HG02852 (cell line): ENCODE results near the gene POLD1.
"Not testable (repeated sequence)": the region's sequence is repeated elsewhere in the genome, so short reads cannot be mapped to it uniquely, and the experiment has no call there.

Experiments
- ATAC-seq: cut with Tn5 transposase; IDR thresholded peaks from one replicate; pipeline ENCODE4 v1.9.1; 2021; ENCODE audit warnings: mild to moderate bottlenecking, moderate library complexity; ENCODE audit not compliant: unreplicated experiment

The POLD1 gene

GRCh38 chr19:50383852-50384684 lies at the start of gene POLD1:
POLD1 (plus strand) TSS chr19:50384347; CDS start chr19:50398852, 14,505 bp downstream.
- peak; percentile 77 for ATAC-seq

- ATAC-seq, result no peak
These were observed 49.3 kb upstream of the POLD1 start for GRCh38 chr19:50334741-50335421.

GRCh38 chr19:50337031-50337430 lies 47.1 kb upstream of the POLD1 start:
- not testable (repeated sequence) for ATAC-seq

GRCh38 chr19:50340331-50340730 lies 43.8 kb upstream of the POLD1 start:
- no peak for ATAC-seq

- peak; percentile 53 for ATAC-seq
These were observed 43.0 kb upstream of the POLD1 start for GRCh38 chr19:50341091-50341564.

DNA sequence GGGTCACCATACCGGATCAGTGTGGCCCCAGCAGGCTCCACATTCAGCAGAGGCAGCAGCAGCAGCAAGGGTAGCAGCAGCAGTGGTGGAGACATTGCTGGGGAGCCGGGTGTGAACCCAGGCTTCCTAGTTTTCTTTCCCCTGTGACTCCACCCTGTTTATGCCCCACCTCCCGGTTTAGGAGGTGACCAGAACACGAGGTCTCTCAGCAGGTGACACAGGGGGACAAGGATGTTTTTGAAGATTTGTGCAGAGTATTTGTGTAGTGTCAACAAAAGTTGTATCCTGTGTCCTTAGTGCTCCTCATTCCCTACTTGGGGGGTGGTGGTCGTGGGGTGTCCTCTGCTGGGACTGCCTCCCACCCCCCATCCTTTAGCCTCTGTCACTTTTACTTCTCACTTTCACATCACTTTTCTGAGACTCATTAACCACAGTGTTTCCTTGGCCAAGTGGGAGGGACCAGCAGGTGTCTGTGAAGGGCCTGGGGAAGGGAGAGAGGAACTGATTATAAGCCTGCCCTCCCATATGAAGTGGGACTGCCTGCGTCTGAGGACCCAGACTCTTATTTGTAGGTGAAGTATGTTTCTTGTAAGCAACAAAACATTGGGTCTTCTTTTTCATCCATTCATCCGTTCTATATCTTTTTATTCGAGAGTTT lies 39.4 kb upstream of the POLD1 start:
- peak; percentile 50 for ATAC-seq

DNA sequence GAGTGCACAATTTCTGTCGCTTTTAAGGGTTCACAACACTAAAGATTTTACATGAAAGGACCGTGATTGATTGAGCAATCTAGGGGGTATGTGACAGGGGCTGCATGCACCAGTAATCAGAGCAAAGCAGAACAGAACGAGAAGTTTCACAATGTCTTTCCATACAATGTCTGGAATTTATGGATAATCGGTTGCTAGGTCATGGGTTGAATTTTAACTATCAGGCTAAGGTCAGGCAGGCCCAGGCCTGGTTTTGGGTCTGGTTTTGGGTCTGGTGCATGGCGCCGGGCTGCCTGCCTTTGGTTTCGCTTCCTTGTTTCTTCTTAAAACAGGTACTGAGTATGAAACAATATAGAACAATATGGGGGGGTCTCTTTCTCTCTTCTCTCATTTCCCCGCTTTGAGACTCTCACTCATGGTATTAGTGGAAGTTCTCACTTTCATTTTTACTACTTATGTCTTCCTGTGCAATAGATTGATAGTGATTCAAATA lies 37.0 kb upstream of the POLD1 start:
- ATAC-seq, result peak; percentile 47

- no peak for ATAC-seq
These were observed 34.7 kb upstream of the POLD1 start for GRCh38 chr19:50349277-50350057.

DNA sequence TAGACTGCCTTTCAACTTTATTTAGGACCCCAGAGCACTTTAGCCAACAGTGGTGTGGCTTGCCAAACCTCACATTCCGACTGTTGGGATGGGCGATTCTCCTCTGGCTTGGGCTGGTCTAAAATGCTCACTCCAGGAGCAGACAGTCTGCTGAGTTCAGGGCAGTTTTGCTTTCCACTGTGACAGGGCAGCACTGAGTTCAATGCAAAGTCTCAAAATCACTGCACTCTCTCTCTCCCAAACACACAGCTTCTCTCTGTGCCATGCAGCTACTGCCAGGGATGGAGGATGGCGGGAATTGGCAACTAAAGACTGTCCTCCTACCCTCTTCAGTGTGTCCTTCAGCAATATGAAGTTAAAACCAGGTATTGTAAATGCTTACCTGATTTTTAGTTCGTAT lies 31.9 kb upstream of the POLD1 start:
- ATAC-seq, result no peak

DNA sequence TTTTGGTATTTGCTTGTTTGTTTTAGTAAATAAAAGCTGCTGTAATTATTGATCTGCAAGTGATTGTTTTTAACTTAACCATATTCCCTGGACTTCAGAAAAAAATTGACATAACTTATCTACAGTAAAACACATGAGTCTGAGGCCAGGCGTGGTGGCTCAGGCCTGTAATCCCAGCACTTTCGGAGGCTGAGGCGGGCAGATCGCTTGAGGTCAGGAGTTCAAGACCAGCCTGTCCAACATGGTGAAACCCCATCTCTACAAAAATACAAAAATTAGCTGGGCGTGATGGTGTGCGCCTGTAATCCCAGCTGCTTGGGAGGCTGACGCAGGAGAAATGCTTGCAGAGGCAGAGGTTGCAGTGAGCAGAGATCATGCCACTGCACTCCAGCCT lies 30.7 kb upstream of the POLD1 start:
- ATAC-seq, result not testable (repeated sequence)

DNA sequence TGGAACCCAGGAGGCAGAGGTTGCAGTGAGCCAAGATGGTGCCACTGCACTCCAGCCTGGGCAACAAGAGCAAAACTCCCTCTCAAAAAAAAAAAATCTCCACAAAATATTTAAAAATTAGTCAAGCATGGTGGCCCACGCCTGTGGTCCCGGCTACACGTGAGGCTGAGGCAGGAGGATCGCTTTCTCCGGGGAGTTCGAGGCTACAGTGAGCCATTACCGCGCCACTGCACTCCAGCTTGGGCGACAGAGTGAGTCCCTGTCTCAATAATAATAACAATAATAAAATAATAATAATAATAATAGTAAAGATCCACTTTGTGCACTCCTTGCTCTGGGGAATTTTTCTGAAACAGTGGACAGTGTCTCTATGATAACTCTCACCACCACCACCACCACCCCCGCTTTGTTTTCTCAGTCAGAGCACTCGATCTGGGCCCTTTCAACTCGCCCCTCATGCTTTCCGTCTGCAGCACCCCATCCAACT lies 27.4 kb upstream of the POLD1 start:
- ATAC-seq, result no peak

DNA sequence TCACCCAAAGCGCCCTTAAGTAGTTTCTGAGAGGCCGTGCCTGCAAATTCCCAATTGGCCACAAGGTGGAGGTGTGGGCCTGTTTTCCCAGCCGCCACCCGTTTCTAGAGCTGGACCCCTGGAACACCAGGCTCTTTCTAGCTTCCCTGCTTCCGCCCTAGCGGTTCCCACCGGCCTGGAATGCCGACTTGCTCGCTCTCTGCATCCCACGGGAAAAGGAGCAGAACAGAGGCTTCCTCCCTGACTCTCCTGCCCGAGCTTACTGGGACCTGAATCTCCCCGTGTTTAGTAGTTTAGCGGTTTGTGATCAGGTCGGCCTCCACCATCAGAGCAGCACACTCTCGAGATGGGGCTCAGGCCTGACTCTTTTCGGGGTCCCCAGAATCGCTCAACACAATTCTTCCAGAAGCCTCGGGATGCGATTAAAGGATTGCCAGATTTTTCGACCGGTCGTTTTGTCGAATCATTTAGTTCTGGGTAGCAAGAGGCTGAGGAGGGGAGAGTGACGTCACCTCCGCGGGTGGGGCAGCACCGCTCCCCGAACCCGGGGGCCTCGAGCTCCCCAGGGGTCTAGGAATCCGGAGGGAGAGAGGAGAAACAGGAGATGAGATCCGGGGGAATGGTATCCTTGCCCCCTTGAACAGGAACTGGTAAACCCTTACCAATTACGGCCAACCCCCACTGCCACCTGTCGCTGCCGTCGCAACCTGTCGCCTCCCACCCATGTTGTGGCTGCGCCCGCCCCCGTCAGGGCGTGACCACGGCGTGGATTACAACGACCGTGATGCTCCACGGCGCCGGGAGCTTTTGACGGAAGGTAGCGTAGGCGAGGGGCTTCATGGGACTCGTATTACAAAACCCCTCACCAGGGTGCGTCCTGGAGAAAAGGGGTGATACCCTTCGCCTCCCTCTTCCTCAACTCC lies 26.7 kb upstream of the POLD1 start:
- peak; percentile 62 for ATAC-seq

GRCh38 chr19:50358483-50359327 lies 25.4 kb upstream of the POLD1 start:
- ATAC-seq, result peak; percentile 42

DNA sequence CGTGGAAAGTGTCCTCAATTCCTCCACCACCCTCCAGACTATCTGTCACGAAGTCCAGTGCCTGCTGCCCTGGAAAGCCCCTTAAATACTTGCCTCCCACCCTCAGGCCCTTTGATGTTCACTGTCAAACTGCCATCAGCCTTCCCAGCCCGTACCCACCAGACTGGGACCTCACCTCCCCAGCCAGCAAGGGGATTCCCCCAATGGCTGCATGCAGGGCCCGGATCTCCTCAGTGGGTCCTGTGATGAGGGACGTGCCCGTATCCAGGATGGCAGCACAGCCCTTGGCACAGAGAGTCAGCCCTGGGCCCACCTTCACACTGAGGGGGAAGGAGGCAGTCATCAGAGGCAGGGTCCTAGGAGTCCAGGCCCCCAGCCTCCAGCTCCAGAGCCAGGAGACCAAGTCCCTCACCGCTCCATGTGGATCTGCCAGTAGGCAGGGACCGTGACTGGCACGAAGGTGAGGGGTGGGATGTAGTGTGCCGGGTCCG lies 24.8 kb upstream of the POLD1 start:
- no peak for ATAC-seq

- no peak for ATAC-seq
These were observed 22.7 kb upstream of the POLD1 start for GRCh38 chr19:50361290-50362029.

DNA sequence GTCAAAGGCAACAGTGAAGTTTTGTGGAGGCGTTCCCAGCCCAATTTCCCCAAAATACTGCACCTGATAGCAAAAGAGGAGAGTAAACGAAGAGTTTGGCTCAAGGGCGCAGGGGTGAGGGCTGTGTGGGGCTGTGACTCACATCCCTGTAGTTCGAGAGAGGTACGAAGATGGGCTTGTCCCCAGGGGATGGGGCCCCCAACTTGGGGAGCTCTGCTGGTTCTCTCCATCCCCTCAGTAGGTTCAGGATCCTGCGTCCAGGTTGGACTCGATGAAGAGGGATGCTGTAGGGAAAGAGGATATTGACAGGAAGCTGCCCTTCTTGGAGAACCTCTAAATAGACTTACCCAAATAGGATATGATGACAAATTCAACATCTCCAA lies 22.1 kb upstream of the POLD1 start:
- ATAC-seq, result no peak

GRCh38 chr19:50362656-50363424 lies 21.3 kb upstream of the POLD1 start:
- no peak for ATAC-seq
